ENCODE measurements around the gene BCCIP. TPM values are rescaled to one million over a fixed set of nuclear protein-coding genes. Genes with fewer than 3 reads are reported as not detected.

Gene BCCIP
- total RNA-seq, 2 donors from 2014 or later, result 22.5 to 49.2 TPM

DNA sequence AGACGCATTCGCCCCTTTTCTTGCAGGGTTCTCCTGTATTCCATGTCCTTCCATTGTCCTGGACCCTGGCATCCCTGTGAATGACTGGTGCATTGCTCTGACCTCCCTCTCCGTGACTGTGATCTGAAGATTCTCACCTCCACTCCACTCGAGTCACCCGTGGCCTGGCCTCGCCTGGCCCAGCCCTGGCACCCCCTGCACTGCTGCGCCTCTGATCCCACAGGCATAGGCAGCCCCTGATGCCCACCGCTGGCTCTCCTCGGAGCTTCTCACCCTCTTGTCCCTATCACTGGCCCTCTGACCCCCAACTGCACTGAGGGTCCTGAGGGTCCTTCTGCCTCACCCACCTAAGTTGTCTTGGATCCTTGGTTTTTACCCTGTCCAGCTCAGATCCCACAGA, 45.5 kb upstream of the BCCIP start:
- Histone ChIP-seq H3K27ac (no peak overlapping the region), H3K27me3 (replicated peaks; ENCODE audit: insufficient read depth) (no peaks in the 10 kb centered on the region), H3K4me1 (ENCODE audit: control insufficient read depth in 1 of 2, low read depth in 2 of 2) (no peaks in the 10 kb centered on the region), H3K36me3 (no peaks in the 10 kb centered on the region), H3K9me3 (no peaks in the 10 kb centered on the region), H3K4me3 (no peak overlapping the region)
- DNase-seq (ENCODE audit: low spot score), result no peak
- TF ChIP-seq, protein P1, sequence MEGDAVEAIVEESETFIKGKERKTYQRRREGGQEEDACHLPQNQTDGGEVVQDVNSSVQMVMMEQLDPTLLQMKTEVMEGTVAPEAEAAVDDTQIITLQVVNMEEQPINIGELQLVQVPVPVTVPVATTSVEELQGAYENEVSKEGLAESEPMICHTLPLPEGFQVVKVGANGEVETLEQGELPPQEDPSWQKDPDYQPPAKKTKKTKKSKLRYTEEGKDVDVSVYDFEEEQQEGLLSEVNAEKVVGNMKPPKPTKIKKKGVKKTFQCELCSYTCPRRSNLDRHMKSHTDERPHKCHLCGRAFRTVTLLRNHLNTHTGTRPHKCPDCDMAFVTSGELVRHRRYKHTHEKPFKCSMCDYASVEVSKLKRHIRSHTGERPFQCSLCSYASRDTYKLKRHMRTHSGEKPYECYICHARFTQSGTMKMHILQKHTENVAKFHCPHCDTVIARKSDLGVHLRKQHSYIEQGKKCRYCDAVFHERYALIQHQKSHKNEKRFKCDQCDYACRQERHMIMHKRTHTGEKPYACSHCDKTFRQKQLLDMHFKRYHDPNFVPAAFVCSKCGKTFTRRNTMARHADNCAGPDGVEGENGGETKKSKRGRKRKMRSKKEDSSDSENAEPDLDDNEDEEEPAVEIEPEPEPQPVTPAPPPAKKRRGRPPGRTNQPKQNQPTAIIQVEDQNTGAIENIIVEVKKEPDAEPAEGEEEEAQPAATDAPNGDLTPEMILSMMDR (IDR thresholded peaks at IDR 0.05), result no peak
- no peak for ATAC-seq (ENCODE audit: insufficient number of reproducible peaks, low FRiP score, low read depth)

DNA sequence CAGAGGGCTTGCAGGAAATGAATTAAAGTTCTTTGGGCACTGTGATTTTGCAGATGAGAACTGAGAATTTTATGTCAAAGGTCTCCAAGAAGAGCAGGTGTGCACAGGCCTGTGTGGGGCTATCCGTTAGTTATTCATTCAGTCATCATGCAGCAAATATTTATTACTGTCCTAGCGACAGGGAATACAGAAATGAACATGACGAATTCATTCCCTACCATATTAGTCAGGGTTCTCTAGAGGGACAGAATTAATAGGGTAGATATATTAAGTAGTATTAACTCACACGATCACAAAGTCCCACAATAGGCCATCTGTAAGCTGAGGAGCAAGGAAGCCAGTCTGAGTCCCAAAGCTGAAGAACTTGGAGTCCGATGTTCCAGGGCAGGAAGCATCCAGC, 44.8 kb upstream of the BCCIP start:
- TF ChIP-seq, protein P1 (IDR thresholded peaks at IDR 0.05), result no peak
- no peaks in the 10 kb centered on the region for H3K27me3 ChIP-seq (replicated peaks; ENCODE audit: insufficient read depth)
- no peak overlapping the region for H3K27ac ChIP-seq
- H3K9me3 ChIP-seq, result no peaks in the 10 kb centered on the region
- no peaks in the 10 kb centered on the region for H3K4me1 ChIP-seq (ENCODE audit: control insufficient read depth in 1 of 2, low read depth in 2 of 2)
- no peak overlapping the region for H3K4me3 ChIP-seq
- ATAC-seq (ENCODE audit: insufficient number of reproducible peaks, low FRiP score, low read depth), result no peak
- no peaks in the 10 kb centered on the region for H3K36me3 ChIP-seq
- no peak for DNase-seq (ENCODE audit: low spot score)

DNA sequence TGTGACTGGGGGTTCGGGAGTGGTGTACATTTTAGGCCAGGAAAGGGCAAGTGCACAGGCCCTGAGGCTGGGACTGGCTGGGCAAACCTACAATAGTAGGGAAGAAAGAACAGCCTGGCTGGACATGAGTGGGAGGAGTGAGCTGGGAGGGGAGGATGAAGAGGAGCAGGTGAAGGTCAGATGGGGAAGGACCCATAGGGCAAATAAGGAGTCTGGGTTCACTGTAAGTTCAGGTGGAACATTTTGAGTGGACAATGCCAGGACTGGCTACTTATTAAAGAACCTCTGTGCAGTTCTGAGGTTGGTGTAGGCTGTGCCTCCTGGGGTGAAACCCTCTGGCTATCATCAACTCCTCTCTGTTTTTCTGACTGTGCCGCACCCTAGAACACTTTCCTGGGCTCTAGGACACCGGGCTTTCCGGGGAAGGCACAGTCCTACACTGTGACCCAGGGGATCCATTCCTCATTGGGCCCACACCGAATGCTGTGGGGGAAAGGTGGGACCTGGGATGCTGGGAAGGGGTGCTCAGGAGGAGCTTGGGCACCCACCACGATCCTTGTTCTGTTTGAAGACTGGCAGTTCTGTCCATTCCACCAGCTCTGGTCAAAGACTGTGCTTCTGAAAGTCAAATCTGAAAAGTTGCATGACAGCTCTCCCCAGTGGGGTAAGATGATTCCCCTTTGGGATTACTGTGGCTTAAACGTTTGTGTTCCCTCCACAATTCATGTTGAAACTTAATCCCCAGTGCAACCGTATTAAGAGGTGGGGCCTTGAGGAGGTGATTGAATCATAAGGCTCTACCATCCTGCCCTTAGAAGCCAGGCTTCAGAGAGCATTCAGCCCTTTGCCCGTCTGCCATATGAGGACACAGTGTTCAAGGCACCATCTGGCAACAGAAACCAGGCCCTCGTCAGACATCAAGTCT, 43.7 kb upstream of the BCCIP start:
- TF ChIP-seq, protein P1 (IDR thresholded peaks at IDR 0.05), result no peak
- H3K27me3 ChIP-seq (replicated peaks; ENCODE audit: insufficient read depth), result no peaks in the 10 kb centered on the region
- no peak overlapping the region for H3K4me3 ChIP-seq
- H3K9me3 ChIP-seq, result no peaks in the 10 kb centered on the region
- H3K36me3 ChIP-seq, result no peaks in the 10 kb centered on the region
- no peak overlapping the region for H3K27ac ChIP-seq
- ATAC-seq (ENCODE audit: insufficient number of reproducible peaks, low FRiP score, low read depth) (no peak), DNase-seq (ENCODE audit: low spot score) (no peak)
- H3K4me1 ChIP-seq (ENCODE audit: control insufficient read depth in 1 of 2, low read depth in 2 of 2), result no peaks in the 10 kb centered on the region

DNA sequence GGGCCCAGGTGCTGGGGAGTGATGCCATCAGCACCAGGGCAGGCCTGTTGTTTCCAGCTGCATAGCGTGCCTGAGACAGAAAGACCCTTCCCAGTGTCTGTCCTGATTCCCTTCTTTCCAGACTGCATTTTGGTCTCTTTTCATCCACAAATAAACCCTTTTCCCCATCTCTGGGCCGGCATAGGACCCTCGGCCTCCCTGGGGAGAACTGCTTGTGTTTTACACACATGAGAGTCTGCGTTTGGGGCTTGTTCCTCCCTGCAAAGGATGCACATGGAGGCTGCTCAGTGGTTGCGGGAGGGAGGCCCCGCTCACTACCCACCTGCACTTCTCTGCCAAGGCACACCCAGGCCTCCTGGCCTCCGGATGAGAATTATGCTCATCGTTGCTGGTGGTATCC, 42.0 kb upstream of the BCCIP start:
- Histone ChIP-seq H3K27me3 (replicated peaks; ENCODE audit: insufficient read depth) (no peaks in the 10 kb centered on the region), H3K4me1 (ENCODE audit: control insufficient read depth in 1 of 2, low read depth in 2 of 2) (no peaks in the 10 kb centered on the region), H3K36me3 (no peaks in the 10 kb centered on the region), H3K9me3 (no peaks in the 10 kb centered on the region), H3K4me3 (no peak overlapping the region), H3K27ac (no peak overlapping the region)
- no peak for DNase-seq (ENCODE audit: low spot score)
- TF ChIP-seq, protein P1 (IDR thresholded peaks at IDR 0.05), result no peak
- ATAC-seq (ENCODE audit: insufficient number of reproducible peaks, low FRiP score, low read depth), result no peak

DNA sequence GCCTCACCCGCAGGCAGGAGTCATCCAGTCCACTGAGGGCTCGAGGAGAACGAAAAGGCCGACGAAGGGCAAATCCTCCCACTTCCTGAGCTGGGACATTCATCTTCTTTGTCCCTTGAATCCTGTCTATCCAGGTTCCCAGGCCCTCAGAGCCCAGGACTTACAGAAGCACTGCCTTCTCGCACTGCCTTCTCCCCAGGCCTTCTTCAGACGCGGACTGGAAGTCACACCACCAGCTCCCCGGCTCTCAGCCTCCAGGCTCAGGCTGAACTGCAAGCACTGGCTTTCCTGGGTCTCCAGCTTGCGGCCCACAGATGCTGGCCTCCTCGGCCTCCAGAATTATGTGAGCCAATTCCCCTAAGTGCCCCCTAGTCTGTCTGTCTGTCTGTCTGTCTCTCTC, 41.3 kb upstream of the BCCIP start:
- Histone ChIP-seq H3K4me1 (ENCODE audit: control insufficient read depth in 1 of 2, low read depth in 2 of 2) (no peaks in the 10 kb centered on the region), H3K4me3 (no peak overlapping the region), H3K27ac (no peak overlapping the region), H3K36me3 (no peaks in the 10 kb centered on the region), H3K27me3 (replicated peaks; ENCODE audit: insufficient read depth) (no peaks in the 10 kb centered on the region), H3K9me3 (no peaks in the 10 kb centered on the region)
- DNase-seq (ENCODE audit: low spot score), result no peak
- ATAC-seq (ENCODE audit: insufficient number of reproducible peaks, low FRiP score, low read depth), result no peak
- TF ChIP-seq, protein P1 (IDR thresholded peaks at IDR 0.05), result no peak
